ENCODE results near the gene ZSCAN22. TPM values are rescaled to one million over a fixed set of nuclear protein-coding genes. Genes with fewer than 3 reads are reported as not detected.

Gene ZSCAN22
- total RNA-seq, 2 donors from 2014 or later = 1.5 to 1.7 TPM

DNA sequence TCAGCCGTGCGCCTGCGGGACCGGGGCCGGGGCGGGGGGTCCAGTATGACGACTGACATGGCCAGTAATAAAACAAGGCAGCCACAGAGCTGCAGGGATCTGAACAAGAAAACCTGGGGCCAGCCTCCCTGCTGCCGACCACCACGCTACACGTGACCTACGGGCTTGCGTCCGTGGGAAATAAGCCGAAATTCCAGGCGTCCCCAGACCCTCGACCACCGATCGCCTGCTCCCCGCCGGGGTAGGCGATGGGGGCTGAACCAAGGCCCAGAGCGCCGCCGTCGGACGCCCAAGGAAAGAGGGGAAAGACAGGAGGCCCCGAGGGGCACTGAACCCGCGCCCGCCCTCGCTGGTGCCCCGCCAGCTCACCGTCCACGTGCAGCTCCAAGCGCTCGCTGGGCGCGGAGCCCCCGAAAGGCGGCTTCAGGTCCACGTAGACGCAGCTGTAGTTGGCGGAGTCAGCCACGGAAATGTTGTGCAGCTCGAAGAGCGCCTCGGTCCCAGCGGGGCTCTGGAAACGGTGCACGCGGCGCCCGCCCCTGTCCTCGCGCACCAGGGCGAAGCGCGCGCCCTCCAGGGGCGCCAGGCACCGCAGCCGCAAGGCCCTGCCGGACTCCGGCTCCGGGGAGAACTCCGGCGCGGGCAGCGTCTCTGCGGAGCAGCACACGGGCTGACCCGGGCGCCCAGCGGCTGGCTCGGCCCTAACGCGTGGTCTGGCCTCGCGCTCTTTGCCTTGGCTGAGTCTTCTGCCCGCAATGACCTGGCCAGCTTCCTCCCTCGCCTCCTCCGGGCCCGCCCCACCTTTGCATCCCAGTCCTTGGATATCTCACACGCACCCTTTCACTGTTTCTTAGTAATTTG, 23.4 kb downstream of the ZSCAN22 start:
- H3K4me1 Mint-ChIP-seq = peaks cover 15% of the 10 kb centered on the region
- H3K36me3 Mint-ChIP-seq (ENCODE audit: low read depth) = peaks cover 4% of the 10 kb centered on the region
- DNase-seq (no peak), ATAC-seq (no peak)
- no peak overlapping the region for H3K27ac Mint-ChIP-seq
- no peaks in the 10 kb centered on the region for H3K27me3 Mint-ChIP-seq
- peak overlapping the region; percentile 53 for H3K4me3 Mint-ChIP-seq
- H3K9me3 ChIP-seq (ENCODE audit: control insufficient read depth, low read length, poor library complexity, severe bottlenecking) = no peaks in the 10 kb centered on the region

DNA sequence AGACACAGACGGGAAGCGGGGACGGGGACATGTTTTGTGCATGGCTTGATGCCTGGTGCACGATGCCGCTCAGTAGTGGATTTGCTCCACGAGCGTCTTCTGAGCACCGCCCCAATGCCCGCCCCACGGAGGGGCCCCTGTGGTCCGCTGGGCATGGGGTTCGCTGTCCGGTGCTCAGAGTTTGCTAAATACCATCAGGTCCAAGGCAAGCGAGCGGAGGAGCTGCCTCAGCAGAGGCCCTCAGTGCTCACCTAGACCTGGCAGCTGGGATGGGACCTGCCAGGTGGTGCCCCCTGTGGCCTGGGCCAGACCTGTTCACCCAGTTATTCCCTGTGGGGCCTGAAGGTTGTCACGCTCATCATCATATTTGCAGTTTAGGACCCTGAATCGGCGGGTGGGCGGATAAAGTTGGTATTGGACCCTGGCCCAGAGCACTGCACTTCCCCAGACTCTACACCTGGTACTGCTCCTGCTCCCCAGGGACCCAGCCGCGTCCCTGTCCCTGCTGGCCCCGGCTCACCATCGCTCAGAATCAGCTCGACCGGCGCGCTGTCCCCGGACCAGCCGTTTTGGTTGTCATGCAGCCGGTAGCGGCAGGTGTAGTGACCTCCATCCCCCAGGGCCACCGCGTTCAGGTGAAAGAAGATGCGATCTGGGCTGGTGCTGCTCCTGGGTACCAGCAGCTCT, 24.2 kb downstream of the ZSCAN22 start:
- Mint-ChIP-seq H3K4me3 (no peak overlapping the region), H3K27ac (no peak overlapping the region)
- no peak for ATAC-seq

DNA sequence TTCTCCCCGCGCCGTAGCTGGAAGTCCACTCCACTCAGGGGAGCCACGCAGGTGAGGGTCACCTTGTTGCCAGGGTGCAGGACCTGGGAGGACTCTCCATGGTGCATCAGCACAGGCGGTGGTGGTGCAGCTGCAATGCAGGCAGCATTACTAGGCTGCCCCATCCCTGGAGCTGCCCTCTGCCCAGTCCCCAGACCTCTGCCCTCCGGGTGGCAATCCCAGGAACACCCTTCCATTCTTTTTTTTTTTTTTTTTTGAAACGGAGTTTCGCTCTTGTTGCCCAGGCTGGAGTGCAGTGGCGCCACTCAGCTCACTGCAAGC, 24.7 kb downstream of the ZSCAN22 start:
- Mint-ChIP-seq H3K36me3 (ENCODE audit: low read depth) (peaks cover 4% of the 10 kb centered on the region), H3K4me3 (no peak overlapping the region), H3K27me3 (no peaks in the 10 kb centered on the region), H3K4me1 (peaks cover 9% of the 10 kb centered on the region), H3K27ac (no peak overlapping the region)
- H3K9me3 ChIP-seq (ENCODE audit: control insufficient read depth, low read length, poor library complexity, severe bottlenecking) = no peaks in the 10 kb centered on the region
- no peak for DNase-seq
- no peak for ATAC-seq

More for the DNA sequence above, 24.2 kb downstream of the ZSCAN22 start:
- Mint-ChIP-seq H3K36me3 (ENCODE audit: low read depth) (peaks cover 4% of the 10 kb centered on the region), H3K27me3 (no peaks in the 10 kb centered on the region), H3K4me1 (peaks cover 9% of the 10 kb centered on the region)
- no peak for DNase-seq
- H3K9me3 ChIP-seq (ENCODE audit: control insufficient read depth, low read length, poor library complexity, severe bottlenecking) = no peaks in the 10 kb centered on the region

DNA sequence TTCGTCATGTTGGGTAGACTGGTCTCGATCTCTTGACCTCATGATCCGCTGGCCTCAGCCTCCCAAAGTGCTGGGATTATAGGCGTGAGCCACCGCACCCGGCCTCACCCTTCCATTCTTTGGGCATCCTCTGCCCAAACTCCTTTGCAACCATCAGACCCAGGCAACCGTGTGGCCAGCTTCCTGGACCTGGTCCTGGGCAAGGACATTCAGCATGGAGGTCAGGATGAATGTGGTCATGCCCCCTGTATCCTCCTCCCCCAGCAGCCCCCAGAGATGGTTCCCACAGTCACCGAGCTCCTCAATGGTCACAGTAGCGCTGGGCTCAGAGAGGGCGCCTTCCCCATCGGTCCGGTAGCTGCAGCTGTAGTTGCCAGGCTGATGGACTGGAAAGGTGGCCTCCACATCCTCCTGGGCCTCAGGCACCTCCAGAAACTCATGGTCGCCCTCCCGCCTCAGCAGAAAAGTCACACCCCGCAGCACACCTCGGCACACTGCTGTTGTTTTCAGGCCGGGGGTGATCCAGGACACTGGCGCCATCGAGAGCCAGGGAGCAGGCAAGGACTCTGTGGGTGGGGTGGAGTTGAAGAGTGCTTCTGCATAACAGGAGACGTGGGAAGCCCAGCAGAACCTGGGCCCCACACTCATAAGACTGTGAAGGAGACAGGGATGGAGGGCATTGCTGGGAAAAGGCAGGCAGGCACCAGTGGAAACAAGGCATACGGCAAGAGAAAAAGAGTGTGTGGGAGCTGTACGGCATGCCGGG, 25.4 kb downstream of the ZSCAN22 start:
- ATAC-seq = no peak
- peaks cover 4% of the 10 kb centered on the region for H3K36me3 Mint-ChIP-seq (ENCODE audit: low read depth)
- H3K4me3 Mint-ChIP-seq = no peak overlapping the region
- H3K27ac Mint-ChIP-seq = no peak overlapping the region
- peaks cover 6% of the 10 kb centered on the region for H3K4me1 Mint-ChIP-seq
- no peaks in the 10 kb centered on the region for H3K9me3 ChIP-seq (ENCODE audit: control insufficient read depth, low read length, poor library complexity, severe bottlenecking)
- H3K27me3 Mint-ChIP-seq = no peaks in the 10 kb centered on the region
- no peak for DNase-seq

DNA sequence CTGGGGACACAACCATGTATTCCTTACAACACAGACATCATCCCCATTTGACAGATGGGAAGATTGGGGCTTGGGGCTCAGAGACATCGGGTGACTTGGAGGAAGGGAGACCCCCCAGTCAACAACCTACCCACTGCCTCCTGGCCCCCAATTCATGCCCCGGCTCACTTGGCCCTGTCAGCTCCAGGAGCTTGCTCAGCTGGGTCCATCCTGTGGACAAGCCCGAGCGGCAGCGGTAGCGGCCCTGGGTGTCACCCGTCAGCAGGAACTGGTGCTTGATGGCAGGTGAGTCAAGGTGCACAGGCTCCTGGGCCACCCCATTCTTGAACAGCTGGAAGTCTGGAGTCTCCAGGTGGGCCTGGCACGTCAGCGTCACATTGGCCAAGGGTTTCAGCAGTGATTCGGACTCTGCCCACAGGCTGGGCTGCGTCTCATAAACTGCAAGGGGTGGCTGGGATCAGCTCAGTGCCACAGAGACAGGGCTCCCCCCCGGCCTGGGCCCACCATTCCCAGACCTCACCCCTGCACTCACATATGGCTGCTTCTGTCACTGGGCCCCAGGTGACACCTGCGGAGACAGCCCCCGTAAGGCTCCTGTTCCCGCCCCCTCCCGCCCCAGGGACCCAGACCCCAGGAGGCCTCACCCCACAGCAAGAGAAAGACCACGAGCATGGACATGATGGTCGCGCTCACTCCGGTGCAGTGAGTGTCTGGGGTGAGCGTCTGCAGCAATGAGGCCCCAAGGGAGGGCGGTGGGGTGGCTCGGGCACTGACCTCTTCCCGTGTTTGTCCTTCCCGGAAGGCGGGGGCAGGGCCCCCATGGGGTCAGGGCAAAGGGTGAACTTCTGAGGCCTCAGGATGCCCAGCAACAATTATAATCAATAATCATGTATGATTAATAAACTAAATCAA, 26.2 kb downstream of the ZSCAN22 start, which contains the start of gene A1BG:
Gene A1BG (minus strand): TSS at position 733 of the 912 bp plus-strand sequence. CDS start 55 bp downstream, at position 678.
- H3K27me3 Mint-ChIP-seq = no peaks in the 10 kb centered on the region
- no peak within 1 kb of the TSS for H3K4me3 Mint-ChIP-seq
- no peaks in the 10 kb centered on the region for H3K9me3 ChIP-seq (ENCODE audit: control insufficient read depth, low read length, poor library complexity, severe bottlenecking)
- no peak for ATAC-seq
- no peak within 1 kb of the TSS for H3K27ac Mint-ChIP-seq
- H3K4me1 Mint-ChIP-seq = peaks cover 6% of the 10 kb centered on the region
- DNase-seq = no peak
- peaks cover 4% of the 10 kb centered on the region for H3K36me3 Mint-ChIP-seq (ENCODE audit: low read depth)

DNA sequence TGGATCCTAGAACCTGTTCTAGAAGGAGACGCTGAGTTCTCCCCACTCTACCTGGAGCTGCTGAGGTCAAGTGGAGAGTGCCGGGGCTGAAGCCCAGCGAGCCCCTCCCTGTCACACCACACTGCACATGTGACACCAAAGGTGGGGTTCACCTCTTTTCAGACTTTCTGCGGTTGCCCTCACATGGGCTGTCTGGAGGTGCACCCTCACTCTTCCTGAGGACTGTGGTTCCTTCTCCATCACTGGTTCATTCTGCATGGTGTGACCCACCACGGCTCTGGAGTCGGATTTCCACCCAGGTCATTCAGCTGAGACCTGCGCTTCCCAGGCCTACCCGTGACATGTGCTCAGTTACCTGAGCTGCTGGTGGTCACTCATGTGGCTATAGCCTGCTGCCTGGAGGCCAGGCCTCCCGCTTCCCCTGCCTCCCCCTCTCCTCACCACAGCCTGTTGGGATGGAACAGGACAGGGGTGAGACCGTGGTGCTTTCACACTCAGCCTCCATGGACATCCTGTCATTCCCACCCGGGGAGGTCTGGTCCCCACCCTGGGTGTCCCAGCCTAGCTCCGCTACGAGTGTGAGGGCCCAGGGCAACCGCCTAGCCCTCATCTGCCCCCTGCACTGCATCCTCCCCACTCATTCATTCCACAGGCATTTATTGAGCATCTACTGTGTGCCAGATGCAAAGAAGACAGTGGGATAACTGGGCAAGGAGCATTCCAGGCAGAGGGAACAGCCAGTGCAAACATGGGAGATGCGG, 27.1 kb downstream of the ZSCAN22 start:
- DNase-seq = no peak
- H3K9me3 ChIP-seq (ENCODE audit: control insufficient read depth, low read length, poor library complexity, severe bottlenecking) = no peaks in the 10 kb centered on the region
- no peak for ATAC-seq
- Mint-ChIP-seq H3K4me3 (no peak overlapping the region), H3K27ac (no peak overlapping the region), H3K4me1 (peaks cover 6% of the 10 kb centered on the region), H3K36me3 (ENCODE audit: low read depth) (peaks cover 4% of the 10 kb centered on the region), H3K27me3 (no peaks in the 10 kb centered on the region)

DNA sequence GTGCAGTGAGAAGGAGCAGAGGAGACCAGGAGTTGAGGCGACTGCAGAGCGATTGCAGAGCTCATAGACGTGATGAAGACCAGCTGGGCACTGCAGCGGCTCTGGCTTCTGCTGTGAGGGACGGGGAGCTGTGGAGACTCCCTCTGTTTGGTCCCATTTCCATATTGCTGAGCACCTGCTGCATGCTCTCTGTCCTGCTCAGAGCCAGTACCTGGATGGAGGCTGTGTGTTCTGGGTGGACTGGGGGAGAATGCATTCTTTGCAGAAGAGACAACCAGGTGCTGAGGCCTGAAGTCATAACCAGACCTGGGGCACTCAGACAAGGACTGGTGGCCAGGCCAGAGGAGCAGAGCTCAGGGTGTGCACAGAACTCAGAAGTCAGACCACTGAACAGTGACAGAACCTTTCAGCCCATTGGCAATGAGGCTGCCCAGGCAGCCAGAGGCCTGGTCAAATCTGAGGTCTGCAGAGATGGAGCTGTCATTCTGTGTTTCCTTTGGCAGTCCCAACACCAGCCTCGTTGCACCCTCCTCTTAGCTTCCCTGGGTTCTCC, 27.8 kb downstream of the ZSCAN22 start:
- H3K27ac Mint-ChIP-seq = no peak overlapping the region
- no peak overlapping the region for H3K4me3 Mint-ChIP-seq
- peaks cover 2% of the 10 kb centered on the region for H3K36me3 Mint-ChIP-seq (ENCODE audit: low read depth)
- DNase-seq (no peak), ATAC-seq (no peak)
- H3K27me3 Mint-ChIP-seq = no peaks in the 10 kb centered on the region
- no peaks in the 10 kb centered on the region for H3K9me3 ChIP-seq (ENCODE audit: control insufficient read depth, low read length, poor library complexity, severe bottlenecking)
- peaks cover 4% of the 10 kb centered on the region for H3K4me1 Mint-ChIP-seq

DNA sequence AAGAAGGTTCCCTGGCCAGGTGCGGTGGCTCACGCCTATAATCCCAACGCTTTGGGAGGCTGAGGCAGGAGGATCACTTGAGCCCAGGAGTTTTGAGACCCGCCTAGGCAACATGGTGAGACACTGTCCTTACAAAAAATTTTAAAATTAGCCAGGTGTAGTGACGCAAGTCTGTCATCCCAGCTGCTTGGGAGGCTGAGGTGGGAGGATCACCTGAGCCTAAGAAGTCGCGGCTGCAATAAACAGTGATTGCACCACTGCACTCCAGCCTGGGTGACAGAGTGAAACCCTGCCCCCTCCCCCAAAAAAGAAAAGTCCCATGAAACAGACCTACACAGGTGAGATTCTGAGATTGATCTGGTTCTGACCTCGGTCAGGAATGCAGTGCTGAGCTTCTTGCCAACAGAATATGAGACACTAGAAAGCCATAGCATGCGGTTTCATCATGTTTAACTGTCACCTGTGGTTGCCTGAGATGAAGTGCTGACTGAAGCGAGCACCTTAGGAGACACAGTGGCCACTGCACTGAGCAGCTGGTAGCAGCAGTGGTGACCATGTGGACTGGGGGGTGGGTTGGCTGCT, 28.5 kb downstream of the ZSCAN22 start:
- H3K4me3 Mint-ChIP-seq = peak overlapping the region; percentile 43
- no peaks in the 10 kb centered on the region for H3K27me3 Mint-ChIP-seq
- DNase-seq (no peak), ATAC-seq (no peak)
- peaks cover 2% of the 10 kb centered on the region for H3K4me1 Mint-ChIP-seq
- H3K9me3 ChIP-seq (ENCODE audit: control insufficient read depth, low read length, poor library complexity, severe bottlenecking) = no peaks in the 10 kb centered on the region
- no peaks in the 10 kb centered on the region for H3K36me3 Mint-ChIP-seq (ENCODE audit: low read depth)
- no peak overlapping the region for H3K27ac Mint-ChIP-seq

DNA sequence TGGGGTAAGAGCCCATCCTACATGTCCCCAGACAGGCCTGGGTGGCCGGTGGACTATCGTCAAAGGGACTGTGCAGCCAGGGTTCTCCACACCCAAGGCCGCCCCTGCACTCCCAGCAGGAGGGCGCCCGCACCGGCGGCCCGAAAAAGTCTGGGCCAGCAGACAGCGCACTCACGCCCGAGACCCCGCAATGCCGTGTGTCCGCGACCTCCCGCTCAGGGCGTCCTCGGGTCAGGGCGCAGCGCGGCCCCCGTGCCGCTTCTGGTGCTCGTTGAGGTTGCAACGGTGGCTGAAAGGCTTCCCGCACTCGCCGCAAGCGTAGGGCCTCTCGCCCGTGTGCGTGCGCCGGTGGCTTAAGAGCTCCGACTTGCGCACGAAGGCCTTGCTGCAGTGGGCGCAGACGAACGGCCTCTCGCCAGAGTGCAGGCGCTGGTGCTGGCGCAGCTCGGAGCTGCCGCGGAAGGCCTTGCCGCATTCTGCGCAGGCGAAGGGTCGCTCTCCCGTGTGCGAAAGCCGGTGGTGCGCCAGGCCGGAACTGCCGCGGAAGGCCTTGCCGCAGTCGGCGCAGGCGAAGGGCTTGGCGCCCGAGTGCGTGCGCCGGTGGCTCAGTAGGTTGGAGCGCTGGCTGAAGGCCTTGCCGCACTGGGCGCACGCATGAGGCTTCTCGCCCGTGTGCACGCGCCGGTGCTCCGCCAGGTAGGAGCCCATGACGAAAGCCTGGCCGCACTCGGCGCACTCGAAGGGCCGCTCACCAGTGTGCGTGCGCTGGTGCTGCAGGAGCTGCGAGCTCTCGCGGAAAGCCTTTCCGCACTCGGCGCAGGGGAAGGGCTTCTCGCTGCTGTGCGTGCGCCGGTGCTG, 29.3 kb downstream of the ZSCAN22 start:
- DNase-seq (peak in 1 of 3 donors; percentile 18), ATAC-seq (peak; percentile 76)
- Mint-ChIP-seq H3K4me3 (peak overlapping the region; percentile 57), H3K4me1 (peaks cover 2% of the 10 kb centered on the region), H3K27me3 (no peaks in the 10 kb centered on the region), H3K36me3 (ENCODE audit: low read depth) (no peaks in the 10 kb centered on the region), H3K27ac (peak overlapping the region; percentile 41)
- no peaks in the 10 kb centered on the region for H3K9me3 ChIP-seq (ENCODE audit: control insufficient read depth, low read length, poor library complexity, severe bottlenecking)

DNA sequence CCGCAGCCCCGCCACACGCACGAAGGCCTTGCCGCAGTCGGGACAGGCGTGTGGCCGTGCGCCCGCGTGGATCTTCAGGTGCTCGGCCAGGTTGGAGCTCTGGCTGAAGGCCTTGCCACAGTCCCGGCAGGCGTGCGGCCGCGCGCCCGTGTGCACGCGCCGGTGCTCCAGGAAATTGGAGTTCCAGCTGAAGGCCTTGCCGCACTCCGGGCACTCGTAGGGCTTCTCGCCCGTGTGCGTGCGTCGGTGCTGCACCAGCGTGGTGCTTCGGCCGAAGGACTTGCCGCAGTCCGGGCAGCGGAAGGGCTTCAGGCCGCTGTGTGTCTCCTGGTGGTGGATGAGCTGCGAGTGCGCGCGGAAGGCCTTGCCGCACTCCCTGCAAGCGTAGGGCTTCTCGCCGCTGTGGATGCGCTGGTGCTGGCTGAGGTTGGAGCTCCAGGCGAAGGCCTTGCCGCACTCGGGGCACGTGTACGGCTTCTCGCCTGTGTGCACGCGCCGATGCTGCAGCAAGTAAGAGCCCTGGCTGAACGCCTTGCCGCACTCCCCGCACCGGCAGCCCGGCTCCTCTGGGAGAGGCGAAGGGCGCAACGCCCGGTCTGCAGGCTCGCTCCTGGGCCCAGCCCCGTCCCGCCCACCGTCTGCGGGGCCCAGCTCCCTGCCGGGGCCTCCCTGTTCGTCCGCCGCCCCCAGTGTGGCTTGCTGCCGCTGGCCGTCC, 30.1 kb downstream of the ZSCAN22 start:
- no peak overlapping the region for H3K27ac Mint-ChIP-seq
- H3K27me3 Mint-ChIP-seq = no peaks in the 10 kb centered on the region
- peak overlapping the region; percentile 57 for H3K4me3 Mint-ChIP-seq
- peaks cover 4% of the 10 kb centered on the region for H3K4me1 Mint-ChIP-seq
- H3K36me3 Mint-ChIP-seq (ENCODE audit: low read depth) = no peaks in the 10 kb centered on the region
- ATAC-seq (no peak), DNase-seq (no peak)
- H3K9me3 ChIP-seq (ENCODE audit: control insufficient read depth, low read length, poor library complexity, severe bottlenecking) = no peaks in the 10 kb centered on the region

All from T-helper 17 cell (primary cell).